Measurements from ENCODE around the gene TEDC1.

DNA sequence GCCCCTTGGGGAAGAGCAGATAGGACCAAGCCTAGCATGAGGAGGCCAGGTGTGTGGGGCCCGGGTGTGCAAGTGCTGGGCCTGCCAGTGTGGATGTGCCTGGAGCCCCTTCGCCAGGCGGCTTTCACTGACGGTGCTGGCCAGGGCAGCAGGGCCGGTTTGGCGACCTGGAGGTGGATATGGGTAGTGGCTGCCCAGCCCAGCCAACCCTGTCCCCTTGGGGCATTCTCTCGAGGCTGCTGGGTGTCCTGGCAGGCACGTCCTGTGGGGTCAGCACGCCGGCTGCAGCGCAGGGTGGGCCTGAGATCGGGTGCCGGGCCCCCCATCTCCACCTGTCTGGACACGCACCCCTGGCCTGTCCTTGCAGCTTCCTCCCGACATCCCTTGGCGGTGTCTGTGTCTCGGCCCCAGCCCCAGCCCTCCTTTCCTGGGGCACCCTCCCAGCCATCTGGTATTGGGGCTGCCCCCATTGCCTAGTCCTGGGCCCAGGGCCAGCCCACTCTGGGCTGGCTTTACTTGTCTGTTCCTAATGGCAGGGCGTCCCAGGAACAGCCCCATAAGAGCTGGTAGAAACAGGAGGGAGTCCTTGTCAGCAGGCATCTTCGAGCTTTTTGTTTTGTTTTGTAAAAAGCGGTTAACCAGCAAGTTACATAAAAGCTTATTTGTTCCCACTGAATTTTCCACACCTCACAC is 23.7 kb upstream of the TEDC1 start:
- TF ChIP-seq, protein P1, sequence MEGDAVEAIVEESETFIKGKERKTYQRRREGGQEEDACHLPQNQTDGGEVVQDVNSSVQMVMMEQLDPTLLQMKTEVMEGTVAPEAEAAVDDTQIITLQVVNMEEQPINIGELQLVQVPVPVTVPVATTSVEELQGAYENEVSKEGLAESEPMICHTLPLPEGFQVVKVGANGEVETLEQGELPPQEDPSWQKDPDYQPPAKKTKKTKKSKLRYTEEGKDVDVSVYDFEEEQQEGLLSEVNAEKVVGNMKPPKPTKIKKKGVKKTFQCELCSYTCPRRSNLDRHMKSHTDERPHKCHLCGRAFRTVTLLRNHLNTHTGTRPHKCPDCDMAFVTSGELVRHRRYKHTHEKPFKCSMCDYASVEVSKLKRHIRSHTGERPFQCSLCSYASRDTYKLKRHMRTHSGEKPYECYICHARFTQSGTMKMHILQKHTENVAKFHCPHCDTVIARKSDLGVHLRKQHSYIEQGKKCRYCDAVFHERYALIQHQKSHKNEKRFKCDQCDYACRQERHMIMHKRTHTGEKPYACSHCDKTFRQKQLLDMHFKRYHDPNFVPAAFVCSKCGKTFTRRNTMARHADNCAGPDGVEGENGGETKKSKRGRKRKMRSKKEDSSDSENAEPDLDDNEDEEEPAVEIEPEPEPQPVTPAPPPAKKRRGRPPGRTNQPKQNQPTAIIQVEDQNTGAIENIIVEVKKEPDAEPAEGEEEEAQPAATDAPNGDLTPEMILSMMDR (optimal IDR thresholded peaks at IDR 0.05 in 1 of 3, IDR thresholded peaks at IDR 0.05 in 1 of 3, conservative IDR thresholded peaks at IDR 0.05 in 1 of 3; ENCODE audit: extremely low read depth in 1 of 3, insufficient read depth in 2 of 3, low read length in 3 of 3) = no peak
- no peak for TF ChIP-seq EZH2 (IDR thresholded peaks at IDR 0.05; ENCODE audit: low read length)

Measured in keratinocyte (primary cell).